GM12865 (cell line): Measurements from ENCODE around the gene NTRK3.

Experiments
- DNase-seq: peaks from one replicate; pipeline ENCODE4 v3.0.0; 2010; ENCODE audit warnings: low read depth
- H3K4me3 ChIP-seq: 2 replicates; pipeline ENCODE4 v1.5.1; 2011; ENCODE audit warnings: mild to moderate bottlenecking, low read depth, low read length, control low read depth
- CTCF ChIP-seq: IDR thresholded peaks from 2 replicates; pipeline ENCODE4 v1.5.1; 2011; ENCODE audit warnings: low read length, control low read depth, low read depth, inconsistent platforms; ENCODE audit not compliant: insufficient read depth; ENCODE audit errors: missing control alignments

Gene NTRK3

DNA sequence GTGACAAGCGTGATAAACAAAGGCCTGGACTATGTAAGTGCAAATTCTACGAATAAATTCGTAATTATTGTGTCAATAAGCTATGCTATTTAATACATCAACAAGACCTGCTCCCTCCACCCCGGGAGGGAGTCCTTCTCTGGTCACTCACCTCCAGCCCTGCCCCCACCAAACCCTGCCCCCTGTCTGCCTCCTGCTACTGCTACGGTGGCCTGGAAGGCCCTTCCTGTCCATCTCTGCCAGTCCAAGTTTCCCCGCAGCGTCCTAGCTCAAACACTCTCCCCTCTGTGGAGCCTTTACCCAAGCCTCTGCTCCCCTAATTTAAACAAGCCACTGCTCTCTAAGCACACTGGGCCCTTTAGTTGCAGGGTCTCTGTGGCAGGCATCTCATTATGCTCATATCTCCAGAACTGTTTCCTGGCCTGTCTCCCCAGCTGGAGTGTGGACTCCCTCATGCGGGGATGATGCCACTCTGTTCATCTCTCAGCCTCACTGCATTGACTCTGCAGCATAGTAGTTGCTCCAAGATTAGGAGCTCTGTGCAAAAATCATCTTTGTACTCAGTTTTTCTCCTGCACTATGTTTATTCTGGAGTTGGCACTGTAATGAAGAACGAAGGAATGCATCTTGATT lies 241.2 kb downstream of the NTRK3 start:
- DNase-seq: no peak
- no peak for TF ChIP-seq CTCF
- no peak overlapping the region for H3K4me3 ChIP-seq

- DNase-seq: no peak
Measured at GRCh38 chr15:88014454-88015160, 241.9 kb downstream of the NTRK3 start.

DNA sequence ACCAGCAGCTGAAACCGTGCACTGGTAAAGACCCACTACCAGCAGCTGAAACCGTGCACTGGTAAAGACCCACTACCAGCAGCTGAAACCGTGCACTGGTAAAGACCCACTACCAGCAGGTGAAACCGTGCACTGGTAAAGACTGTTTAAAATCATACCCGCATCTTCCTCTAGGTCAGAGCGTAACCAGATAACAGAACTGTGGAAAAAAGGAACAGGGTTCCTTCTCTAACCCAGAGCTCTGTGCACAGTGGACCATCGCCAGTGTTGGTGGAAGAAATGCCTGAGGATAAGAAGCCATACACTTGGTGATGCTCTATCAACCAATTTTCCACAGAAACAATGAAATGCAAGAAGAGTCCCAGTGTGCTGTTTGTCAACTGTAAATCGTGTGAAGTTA lies 243.4 kb downstream of the NTRK3 start:
- no peak for TF ChIP-seq CTCF
- DNase-seq: no peak
- H3K4me3 ChIP-seq: no peak overlapping the region

More at GRCh38 chr15:88014454-88015160, 241.9 kb downstream of the NTRK3 start:
- no peak for TF ChIP-seq CTCF
- H3K4me3 ChIP-seq: no peak overlapping the region

GRCh38 chr15:88012688-88013087 lies 243.9 kb downstream of the NTRK3 start:
- no peak overlapping the region for H3K4me3 ChIP-seq
- no peak for DNase-seq
- TF ChIP-seq CTCF: no peak

DNA sequence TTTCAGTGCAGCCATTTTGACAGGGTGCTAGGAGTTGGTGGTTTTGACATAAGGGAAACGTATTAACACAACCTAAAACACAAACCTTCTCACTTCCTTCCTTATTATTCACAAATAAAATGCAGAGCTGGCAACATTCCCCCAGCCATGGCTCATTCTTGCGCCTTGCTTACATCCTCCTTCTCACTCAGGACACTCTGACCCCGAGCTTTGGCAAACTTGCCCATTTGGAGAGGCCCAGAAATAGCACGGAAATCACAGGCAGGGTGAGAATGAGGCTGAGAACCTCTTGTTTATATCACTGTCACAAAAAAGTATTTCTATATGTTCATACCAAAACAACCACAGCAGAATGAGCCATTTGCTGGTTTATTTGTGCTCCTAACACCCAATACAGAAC lies 244.3 kb downstream of the NTRK3 start:
- no peak for TF ChIP-seq CTCF
- no peak overlapping the region for H3K4me3 ChIP-seq
- no peak for DNase-seq

- TF ChIP-seq CTCF: no peak
- H3K4me3 ChIP-seq: no peak overlapping the region
- DNase-seq: no peak
Measured at GRCh38 chr15:88011533-88011932, 245.0 kb downstream of the NTRK3 start.

GRCh38 chr15:88006146-88006545 lies 250.4 kb downstream of the NTRK3 start:
- TF ChIP-seq CTCF: no peak
- no peak for DNase-seq
- no peak overlapping the region for H3K4me3 ChIP-seq
